Testis (tissue), 3 donors: ENCODE data around the gene GLT1D1. TPM values are rescaled to one million over a fixed set of nuclear protein-coding genes. Genes with fewer than 3 reads are reported as not detected.

ENCODE experiments used
- DNase-seq: peaks from one replicate; pipeline ENCODE4 v3.0.0-alpha.2; 2019
- H3K27ac ChIP-seq, 2 donors: fragments of 200-600 bp; sonication (generic); one replicate each; pipeline ENCODE4 v1.5.1; 2019
- H3K27me3 ChIP-seq: fragments of 200-600 bp; sonication (generic); one replicate; pipeline ENCODE4 v1.5.1; 2019
- H3K36me3 ChIP-seq: fragments of 200-600 bp; sonication (generic); one replicate; pipeline ENCODE4 v1.5.1; 2017; ENCODE audit warnings: low read depth; ENCODE audit errors: missing control alignments
- H3K4me1 ChIP-seq: fragments of 200-600 bp; sonication (generic); one replicate; pipeline ENCODE4 v1.5.1; 2019
- H3K4me3 ChIP-seq, 2 donors: fragments of 200-600 bp; sonication (generic); one replicate each; pipeline ENCODE4 v1.5.1; 2017 to 2019
- H3K9me3 ChIP-seq: fragments of 200-600 bp; sonication (generic); one replicate; pipeline ENCODE4 v1.5.1; 2017
- CTCF ChIP-seq, 3 experiments: fragments of 450-650 bp in 2 of 3; fragments of 200-600 bp in 1 of 3; sonication (generic) in 1 of 3; IDR thresholded peaks; one replicate each; pipeline ENCODE4 v1.5.1; 2016 to 2019; ENCODE audit warnings: antibody characterized with exemption in 3 of 3, mild to moderate bottlenecking in 2 of 3, moderate library complexity in 1 of 3
- POLR2A ChIP-seq: fragments of 450-650 bp; IDR thresholded peaks from one replicate; pipeline ENCODE4 v1.6.1; 2017; ENCODE audit warnings: antibody characterized with exemption, mild to moderate bottlenecking, moderate library complexity
- WGBS, 2 donors: methylation state at CpG; one replicate each; pipeline ENCODE4 v1.1.5; 2018; 5-methylcytosine and 5-hydroxymethylcytosine counted together
- intact Hi-C: fragments of 100-400 bp; cut with DNase I; formaldehyde crosslinking; loops from one replicate; pipeline ENCODE4 v1.15.1; 2023; ENCODE audit warnings: low total_unique reads
- polyA plus RNA-seq: library from polyadenylated mRNA; stranded (reverse); fragments of 350-450 nt; fragmentation: Illumina TruSeq; extraction: RNeasy Lipid Tissue Mini Kit (QIAGEN cat#74804); gene quantifications from one replicate; pipeline ENCODE4 v1.2.3, GENCODE V29; 2014; ENCODE audit warnings: low read depth, low replicate concordance; ENCODE audit not compliant: insufficient read depth
- total RNA-seq, 2 donors: library from RNA; depleted of rRNA; stranded (reverse); fragments of >200 nt; gene quantifications; one replicate each; pipeline ENCODE4 v1.2.3, GENCODE V29; 2016

Gene GLT1D1
- total and polyA plus RNA-seq, 3 donors from 2014 or later = 10.0 to 42.3 (median 18.0) TPM

- intact Hi-C loops = no loop called here
- no peak for DNase-seq
- no peak overlapping the region for H3K27ac ChIP-seq
- no peaks in the 10 kb centered on the region for H3K4me1 ChIP-seq
- no peaks in the 10 kb centered on the region for H3K9me3 ChIP-seq
- 32 to 60% methylated on average over 8 to 11 of the region's 11 CpGs for WGBS, 2 donors
- H3K27me3 ChIP-seq = no peaks in the 10 kb centered on the region
- no peak overlapping the region for H3K4me3 ChIP-seq
- TF ChIP-seq CTCF (IDR thresholded peaks at IDR 0.05) = no peak
- TF ChIP-seq POLR2A = no peak
- H3K36me3 ChIP-seq = no peaks in the 10 kb centered on the region
These were observed 118.5 kb downstream of the GLT1D1 start for GRCh38 chr12:128971802-128972201.

- intact Hi-C loops = no loop called here
- TF ChIP-seq CTCF (IDR thresholded peaks at IDR 0.05) = no peak
- Histone ChIP-seq H3K9me3 (no peaks in the 10 kb centered on the region), H3K27ac (no peak overlapping the region), H3K4me3 (no peak overlapping the region), H3K27me3 (no peaks in the 10 kb centered on the region), H3K4me1 (no peaks in the 10 kb centered on the region), H3K36me3 (no peaks in the 10 kb centered on the region)
- WGBS, 2 donors = 72 to 75% methylated on average over 20 of the region's 20 CpGs
- no peak for DNase-seq
These were observed 120.8 kb downstream of the GLT1D1 start for GRCh38 chr12:128973883-128974681.

GRCh38 chr12:128974881-128975280 is 121.6 kb downstream of the GLT1D1 start:
- DNase-seq = no peak
- no peaks in the 10 kb centered on the region for H3K36me3 ChIP-seq
- TF ChIP-seq POLR2A = no peak
- 77 to 79% methylated on average over 8 to 11 of the region's 11 CpGs for WGBS, 2 donors
- no peaks in the 10 kb centered on the region for H3K4me1 ChIP-seq
- H3K27ac ChIP-seq = no peak overlapping the region
- intact Hi-C loops = no loop called here
- no peak overlapping the region for H3K4me3 ChIP-seq
- no peaks in the 10 kb centered on the region for H3K27me3 ChIP-seq
- H3K9me3 ChIP-seq = no peaks in the 10 kb centered on the region

DNA sequence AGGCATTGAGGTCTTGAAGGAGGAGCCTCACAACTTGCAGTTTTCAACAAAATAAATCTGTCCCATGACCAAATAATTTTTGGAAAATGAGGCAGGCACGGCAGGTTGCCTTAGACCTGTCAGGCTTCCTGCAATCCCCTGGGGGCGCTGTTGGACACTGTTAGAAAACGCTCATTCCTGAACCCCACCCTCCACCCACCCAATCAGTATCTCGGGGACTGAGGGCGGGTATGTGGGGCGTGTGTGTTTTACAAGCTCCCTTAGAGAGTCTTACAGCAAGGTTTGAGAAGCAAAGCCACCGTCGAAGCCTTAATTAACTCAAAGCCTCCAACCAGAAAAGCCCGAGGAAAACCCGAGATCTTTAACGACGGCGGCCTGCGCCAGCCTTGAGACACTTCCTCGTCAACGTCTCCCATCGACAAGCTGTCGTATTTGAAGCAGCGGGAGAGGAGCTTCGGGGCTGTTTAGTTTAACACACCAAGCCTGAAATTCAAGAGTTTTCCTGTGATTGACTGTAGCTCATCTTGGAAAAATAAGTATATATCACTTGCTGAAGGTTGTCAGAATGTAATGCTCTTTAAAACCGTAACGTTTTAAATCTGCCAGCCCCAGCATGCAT is 123.0 kb downstream of the GLT1D1 start:
- intact Hi-C loops = no loop called here
- peak; percentile 69 for DNase-seq
- Histone ChIP-seq H3K36me3 (no peaks in the 10 kb centered on the region), H3K4me1 (no peaks in the 10 kb centered on the region), H3K27ac (no peak overlapping the region), H3K4me3 (no peak overlapping the region), H3K27me3 (no peaks in the 10 kb centered on the region), H3K9me3 (no peaks in the 10 kb centered on the region)
- WGBS, 2 donors = 7 to 8% methylated on average over 22 of the region's 22 CpGs
- TF ChIP-seq CTCF (IDR thresholded peaks at IDR 0.05) = peak in 2 of 3 experiments; percentile 11 to 51
- no peak for TF ChIP-seq POLR2A

- no peak for TF ChIP-seq CTCF (IDR thresholded peaks at IDR 0.05)
- TF ChIP-seq POLR2A = no peak
- Histone ChIP-seq H3K4me1 (no peaks in the 10 kb centered on the region), H3K36me3 (no peaks in the 10 kb centered on the region), H3K9me3 (no peaks in the 10 kb centered on the region), H3K27me3 (no peaks in the 10 kb centered on the region), H3K27ac (no peak overlapping the region), H3K4me3 (no peak overlapping the region)
- no peak for DNase-seq
- 93 to 94% methylated on average over 6 of the region's 6 CpGs for WGBS, 2 donors
- intact Hi-C loops = no loop called here
These were observed 124.2 kb downstream of the GLT1D1 start for GRCh38 chr12:128977441-128977840.
